Measurements from ENCODE around the gene P2RY8. TPM values are rescaled to one million over a fixed set of nuclear protein-coding genes. Genes with fewer than 3 reads are reported as not detected.

Gene P2RY8
- total RNA-seq, 1 donor, result not detected

DNA sequence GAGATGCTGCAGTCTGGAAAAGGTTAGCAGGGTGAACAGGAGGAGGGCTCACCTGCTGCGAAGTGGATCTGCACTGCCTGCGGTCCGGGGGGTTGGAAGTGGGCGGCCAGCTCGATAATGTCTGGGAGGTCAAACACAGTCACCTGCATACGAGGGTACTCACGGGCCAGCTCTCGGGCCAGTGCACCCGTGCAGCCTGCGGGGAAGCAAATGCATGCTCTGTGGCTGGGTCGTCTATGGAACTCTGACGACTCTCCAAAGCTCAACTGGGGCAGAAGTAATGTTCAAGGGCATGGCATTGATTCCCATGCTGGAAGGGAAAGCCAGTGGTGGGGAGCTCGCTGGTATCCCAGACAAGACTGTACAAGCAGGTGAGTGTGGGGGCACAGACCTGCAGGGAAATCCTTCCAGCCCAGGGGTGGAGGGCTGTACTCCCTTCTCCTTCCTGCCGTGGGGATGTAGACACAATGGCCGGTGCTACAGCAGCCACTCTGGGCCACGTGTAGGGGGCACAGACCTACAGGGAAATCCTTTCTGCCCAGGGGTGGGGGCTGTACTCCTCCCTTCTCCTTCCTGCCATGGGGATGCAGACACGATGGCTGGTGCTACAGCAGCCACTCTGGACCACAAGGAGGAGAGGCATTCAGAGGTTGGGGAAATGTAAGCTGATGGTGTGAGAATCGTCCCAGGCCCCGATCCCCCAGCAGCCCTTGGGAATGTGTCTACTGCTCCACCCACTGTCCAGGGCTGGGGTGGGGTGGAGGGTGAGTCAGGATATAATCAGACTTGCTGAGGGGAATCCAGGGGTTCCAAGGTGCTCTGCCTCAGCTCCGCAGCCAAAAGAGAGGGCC lies 118.8 kb downstream of the P2RY8 start:
- H3K4me3 ChIP-seq (ENCODE audit: low read depth, low read length), result no peak overlapping the region
- no peak for DNase-seq (ENCODE audit: low read depth)
- TF ChIP-seq, protein P1, sequence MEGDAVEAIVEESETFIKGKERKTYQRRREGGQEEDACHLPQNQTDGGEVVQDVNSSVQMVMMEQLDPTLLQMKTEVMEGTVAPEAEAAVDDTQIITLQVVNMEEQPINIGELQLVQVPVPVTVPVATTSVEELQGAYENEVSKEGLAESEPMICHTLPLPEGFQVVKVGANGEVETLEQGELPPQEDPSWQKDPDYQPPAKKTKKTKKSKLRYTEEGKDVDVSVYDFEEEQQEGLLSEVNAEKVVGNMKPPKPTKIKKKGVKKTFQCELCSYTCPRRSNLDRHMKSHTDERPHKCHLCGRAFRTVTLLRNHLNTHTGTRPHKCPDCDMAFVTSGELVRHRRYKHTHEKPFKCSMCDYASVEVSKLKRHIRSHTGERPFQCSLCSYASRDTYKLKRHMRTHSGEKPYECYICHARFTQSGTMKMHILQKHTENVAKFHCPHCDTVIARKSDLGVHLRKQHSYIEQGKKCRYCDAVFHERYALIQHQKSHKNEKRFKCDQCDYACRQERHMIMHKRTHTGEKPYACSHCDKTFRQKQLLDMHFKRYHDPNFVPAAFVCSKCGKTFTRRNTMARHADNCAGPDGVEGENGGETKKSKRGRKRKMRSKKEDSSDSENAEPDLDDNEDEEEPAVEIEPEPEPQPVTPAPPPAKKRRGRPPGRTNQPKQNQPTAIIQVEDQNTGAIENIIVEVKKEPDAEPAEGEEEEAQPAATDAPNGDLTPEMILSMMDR (IDR thresholded peaks at IDR 0.05; ENCODE audit: insufficient read depth, low read length), result no peak

DNA sequence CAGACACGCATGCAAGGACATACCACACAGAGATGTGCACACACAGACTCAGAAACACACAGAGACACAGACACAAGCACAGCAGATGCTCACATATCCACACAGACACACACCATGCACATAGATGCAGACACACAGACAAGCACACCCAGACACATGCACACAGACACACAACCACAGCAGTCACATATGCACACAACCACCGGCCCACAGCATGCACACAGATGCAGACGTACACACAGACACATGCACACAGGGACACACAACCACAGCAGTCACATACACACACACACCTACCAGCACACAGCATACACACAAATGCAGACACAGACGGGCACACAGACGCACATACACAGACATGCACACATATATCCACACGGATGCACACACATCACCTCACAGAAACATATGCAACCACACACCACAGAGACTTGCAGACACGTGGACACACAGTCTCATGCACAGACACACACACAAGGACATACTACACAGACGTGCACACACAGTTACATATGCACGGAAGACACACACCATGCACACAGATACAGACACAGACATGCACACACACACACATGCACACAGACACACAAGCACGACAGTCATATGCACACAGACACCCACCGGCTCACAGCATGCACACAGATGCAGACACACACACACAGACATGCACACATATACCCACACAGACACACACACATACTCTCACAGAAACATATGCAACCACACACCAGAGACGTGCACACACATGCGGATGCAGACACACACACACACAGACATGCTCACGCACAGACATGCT lies 119.8 kb downstream of the P2RY8 start:
- no peak for DNase-seq (ENCODE audit: low read depth)
- H3K4me3 ChIP-seq (ENCODE audit: low read depth, low read length), result no peak overlapping the region
- TF ChIP-seq, protein P1 (IDR thresholded peaks at IDR 0.05; ENCODE audit: insufficient read depth, low read length), result no peak

DNA sequence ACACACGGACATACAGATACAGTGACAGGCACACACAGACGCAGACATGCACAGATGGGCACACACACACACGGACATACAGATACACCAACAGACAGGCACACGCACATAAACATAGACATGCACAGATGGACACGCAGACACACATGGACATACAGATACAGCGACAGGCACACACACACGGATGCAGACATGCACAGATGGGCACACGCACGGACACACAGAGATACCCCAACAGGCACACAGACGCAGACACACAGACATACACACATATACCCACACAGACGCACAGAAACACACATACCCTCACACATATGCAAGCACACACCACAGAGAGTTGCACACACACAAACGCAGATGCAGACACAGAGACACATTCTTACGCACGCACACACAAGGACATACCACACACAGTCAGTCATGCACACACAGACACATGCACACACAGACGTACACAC lies 120.6 kb downstream of the P2RY8 start:
- TF ChIP-seq, protein P1 (IDR thresholded peaks at IDR 0.05; ENCODE audit: insufficient read depth, low read length), result no peak
- H3K4me3 ChIP-seq (ENCODE audit: low read depth, low read length), result no peak overlapping the region
- DNase-seq (ENCODE audit: low read depth), result no peak

Other genes with a start within 250 kb of the P2RY8 start
- gene IL3RA, start 200.4 kb downstream of the P2RY8 start, total RNA-seq (ENCODE audit: low replicate concordance), result 0.09 TPM in 1 of 2 replicates, not detected in the other
- 190 and 311 TPM in 2 replicates for gene SLC25A6, start 145.1 kb downstream of the P2RY8 start, total RNA-seq (ENCODE audit: low replicate concordance)
- 17.6 and 30.2 TPM in 2 replicates for gene ASMTL, start 84.3 kb downstream of the P2RY8 start, total RNA-seq (ENCODE audit: low replicate concordance)
- 9.5 and 16.9 TPM in 2 replicates for gene AKAP17A, start 54.4 kb upstream of the P2RY8 start, total RNA-seq (ENCODE audit: low replicate concordance)
- gene ASMT, start 77.9 kb upstream of the P2RY8 start, total RNA-seq (ENCODE audit: low replicate concordance), result not detected in 2 replicates